ENCODE data around the gene SATB1. TPM values are rescaled to one million over a fixed set of nuclear protein-coding genes. Genes with fewer than 3 reads are reported as not detected.

The SATB1 gene
- total RNA-seq, 1 experiment from 2014 or later, result 2.7 TPM

GRCh38 chr3:18300916-18301315 is 124.2 kb downstream of the SATB1 start:
- BruUV-seq (replicated peaks), result no TSS peak
- no peak overlapping the region for H2AFZ ChIP-seq (ENCODE audit: low read depth, low read length, poor library complexity, severe bottlenecking)
- peaks cover 0 to 4% of the 10 kb centered on the region in 2 experiments; a peak in 1 of 4 replicates for H3K4me1 ChIP-seq (ENCODE audit: control insufficient read depth in 1 of 2, insufficient read depth in 2 of 2, low read length in 2 of 2)
- TF ChIP-seq EZH2phosphoT487 (IDR thresholded peaks at IDR 0.05; ENCODE audit: borderline replicate concordance), result no peak
- no peak for TF ChIP-seq ZNF274 (IDR thresholded peaks at IDR 0.05; ENCODE audit: low read depth, low read length)
- no peak for TF ChIP-seq ATF3 (IDR thresholded peaks at IDR 0.05)
- TF ChIP-seq EZH2 (IDR thresholded peaks at IDR 0.05), result no peak
- no peak for TF ChIP-seq FOSL1 (IDR thresholded peaks at IDR 0.05; ENCODE audit: low read depth)
- TF ChIP-seq RAD21 (IDR thresholded peaks at IDR 0.05; ENCODE audit: low read depth), result no peak
- no peak for TF ChIP-seq SRF (IDR thresholded peaks at IDR 0.05; ENCODE audit: low read depth)
- TF ChIP-seq POLR2AphosphoS5 (IDR thresholded peaks at IDR 0.05; ENCODE audit: low read depth, low read length), result no peak
- no peak for TF ChIP-seq CBX3 (IDR thresholded peaks at IDR 0.05; ENCODE audit: low read depth)
- no peak for TF ChIP-seq REST (IDR thresholded peaks at IDR 0.05; ENCODE audit: low read depth)
- no peak for TF ChIP-seq POLR2A (IDR thresholded peaks at IDR 0.05; ENCODE audit: borderline replicate concordance, extremely low read depth, insufficient read depth, insufficient read length)
- TF ChIP-seq SP1 (IDR thresholded peaks at IDR 0.05; ENCODE audit: low read depth), result no peak
- TF ChIP-seq EGR1 (IDR thresholded peaks at IDR 0.05; ENCODE audit: low read depth), result no peak
- no peak for TF ChIP-seq JUND (IDR thresholded peaks at IDR 0.05)
- no peak for TF ChIP-seq ZBTB33 (IDR thresholded peaks at IDR 0.05; ENCODE audit: extremely low read depth, insufficient replicate concordance, low read length)
- TF ChIP-seq MAX (IDR thresholded peaks at IDR 0.05), result no peak
- TF ChIP-seq TCF7L2 (IDR thresholded peaks at IDR 0.05; ENCODE audit: borderline replicate concordance, extremely low read depth, insufficient read depth, insufficient read length), result no peak
- no peak for TF ChIP-seq CEBPB (IDR thresholded peaks at IDR 0.05; ENCODE audit: low read depth)
- TF ChIP-seq ELF1 (IDR thresholded peaks at IDR 0.05; ENCODE audit: borderline replicate concordance, low read depth), result no peak
- ChIA-PET POLR2A (no interaction called here), CTCF (no interaction called here), RAD21 (ENCODE audit: low non-redundant PET in 1 of 2, low total read pairs in 2 of 2, uncharacterized antibody in 2 of 2, unreplicated experiment in 2 of 2) (no interaction called here)
- H3K27ac ChIP-seq (ENCODE audit: low read depth, low read length), result no peak overlapping the region
- peaks cover 0 to 6% of the 10 kb centered on the region in 2 experiments; a peak in 1 of 4 replicates for H3K9me3 ChIP-seq (ENCODE audit: control insufficient read depth in 1 of 2, insufficient read depth in 1 of 2, low read depth in 1 of 2, low read length in 2 of 2)
- no peaks in the 10 kb centered on the region; the same call in 1 of the 2 replicates for H3K9me2 ChIP-seq (ENCODE audit: insufficient read depth)
- no peak overlapping the region for H3K9ac ChIP-seq (ENCODE audit: low read length)
- no peaks in the 10 kb centered on the region for H4K20me1 ChIP-seq (ENCODE audit: insufficient read depth)
- intact Hi-C loops (cut with micrococcal nuclease), result no loop called here
- no peak overlapping the region for H3K4me2 ChIP-seq (ENCODE audit: low read length)
- H3K36me3 ChIP-seq (ENCODE audit: control insufficient read depth in 1 of 2, insufficient read depth in 2 of 2, low read length in 2 of 2), result no peaks in the 10 kb centered on the region
- DNase-seq (ENCODE audit: low read depth, low spot score) (no peak), ATAC-seq (no peak)
- H3K27me3 ChIP-seq (ENCODE audit: insufficient read depth, low read length), result no peaks in the 10 kb centered on the region
- no peaks in the 10 kb centered on the region for H3K79me2 ChIP-seq (ENCODE audit: insufficient read depth, low read length)
- no peak overlapping the region for H3K4me3 ChIP-seq (replicated peaks in 1 of 2; ENCODE audit: low read depth in 1 of 2, low read length in 2 of 2)
